ENCODE measurements around the gene NSD1. TPM values are rescaled to one million over a fixed set of nuclear protein-coding genes. Genes with fewer than 3 reads are reported as not detected.
A peak's percentile ranks its signal among the peaks of the same experiment; 100 is the strongest.

The NSD1 gene
- total RNA-seq, 4 donors from 2014 or later, result 25.4 to 32.7 (median 29.0) TPM

DNA sequence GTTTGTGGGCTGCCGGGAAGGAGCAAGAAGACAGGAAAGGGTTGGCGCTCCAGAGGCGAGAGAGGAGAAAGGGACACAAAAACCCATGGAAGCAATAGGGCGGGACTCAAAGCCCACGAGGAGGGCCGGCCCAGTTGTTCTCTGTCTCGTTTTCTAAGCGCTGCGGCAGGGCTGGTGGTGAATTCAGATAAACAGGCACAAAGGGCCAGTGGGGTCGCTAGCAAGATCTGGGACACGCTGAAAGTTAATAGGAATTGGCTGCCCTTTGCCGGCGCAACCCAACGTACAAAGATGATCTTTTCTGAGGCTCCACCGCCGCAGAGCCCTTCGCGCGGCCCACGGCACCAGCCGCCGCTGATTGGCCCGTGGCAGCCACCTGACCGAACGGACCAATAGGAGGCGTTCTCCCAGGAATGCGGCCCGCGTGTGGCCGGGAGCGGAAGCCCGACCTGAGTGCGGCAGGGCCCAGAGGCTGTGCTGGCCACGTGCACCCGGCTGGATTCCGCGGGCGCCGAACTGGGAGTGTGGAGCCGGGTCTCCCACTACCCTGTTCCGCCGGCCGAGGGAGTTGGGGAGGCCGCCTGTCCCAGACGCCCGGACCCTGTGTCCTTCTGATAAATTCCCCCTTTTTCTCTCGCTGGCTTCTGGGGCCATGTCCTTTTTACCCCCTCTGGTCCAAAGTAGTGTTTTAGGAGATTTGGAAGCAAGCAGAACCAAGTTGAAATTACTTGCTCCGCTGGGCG, 16.8 kb upstream of the NSD1 start:
- in situ Hi-C loops (cut with MboI; ENCODE audit: low sequenced_read_pairs in 4 of 4), result loop anchor here in 2 of 4 donors (25.0 kb wide), 2 partner anchors 145 to 455 kb away; no protein-coding TSS in a partner anchor
- TF ChIP-seq, protein P1, sequence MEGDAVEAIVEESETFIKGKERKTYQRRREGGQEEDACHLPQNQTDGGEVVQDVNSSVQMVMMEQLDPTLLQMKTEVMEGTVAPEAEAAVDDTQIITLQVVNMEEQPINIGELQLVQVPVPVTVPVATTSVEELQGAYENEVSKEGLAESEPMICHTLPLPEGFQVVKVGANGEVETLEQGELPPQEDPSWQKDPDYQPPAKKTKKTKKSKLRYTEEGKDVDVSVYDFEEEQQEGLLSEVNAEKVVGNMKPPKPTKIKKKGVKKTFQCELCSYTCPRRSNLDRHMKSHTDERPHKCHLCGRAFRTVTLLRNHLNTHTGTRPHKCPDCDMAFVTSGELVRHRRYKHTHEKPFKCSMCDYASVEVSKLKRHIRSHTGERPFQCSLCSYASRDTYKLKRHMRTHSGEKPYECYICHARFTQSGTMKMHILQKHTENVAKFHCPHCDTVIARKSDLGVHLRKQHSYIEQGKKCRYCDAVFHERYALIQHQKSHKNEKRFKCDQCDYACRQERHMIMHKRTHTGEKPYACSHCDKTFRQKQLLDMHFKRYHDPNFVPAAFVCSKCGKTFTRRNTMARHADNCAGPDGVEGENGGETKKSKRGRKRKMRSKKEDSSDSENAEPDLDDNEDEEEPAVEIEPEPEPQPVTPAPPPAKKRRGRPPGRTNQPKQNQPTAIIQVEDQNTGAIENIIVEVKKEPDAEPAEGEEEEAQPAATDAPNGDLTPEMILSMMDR (IDR thresholded peaks at IDR 0.05 in 4 of 5, conservative IDR thresholded peaks at IDR 0.05 in 1 of 5), result no peak
- TF ChIP-seq POLR2A (IDR thresholded peaks at IDR 0.05), result peak in 1 of 2 donors; percentile 19
- Histone ChIP-seq H3K27ac (peak overlapping the region; percentile 41 to 76 (median 70)), H3K4me3 (peak overlapping the region; percentile 41 to 55 (median 50)), H3K27me3 (no peaks in the 10 kb centered on the region), H3K4me1 (peaks cover 7 to 10% of the 10 kb centered on the region in 2 donors), H3K9me3 (no peaks in the 10 kb centered on the region), H3K36me3 (no peaks in the 10 kb centered on the region)
- DNase-seq (peak; percentile 80 to 86), ATAC-seq (peak; percentile 91 to 93)
- intact Hi-C loops (cut with DNase I; ENCODE audit: low total_unique reads), result loop anchor here (1.0 to 10.0 kb wide), 2 partner anchors 16 to 338 kb away; partner anchors contain the start of gene NSD1

DNA sequence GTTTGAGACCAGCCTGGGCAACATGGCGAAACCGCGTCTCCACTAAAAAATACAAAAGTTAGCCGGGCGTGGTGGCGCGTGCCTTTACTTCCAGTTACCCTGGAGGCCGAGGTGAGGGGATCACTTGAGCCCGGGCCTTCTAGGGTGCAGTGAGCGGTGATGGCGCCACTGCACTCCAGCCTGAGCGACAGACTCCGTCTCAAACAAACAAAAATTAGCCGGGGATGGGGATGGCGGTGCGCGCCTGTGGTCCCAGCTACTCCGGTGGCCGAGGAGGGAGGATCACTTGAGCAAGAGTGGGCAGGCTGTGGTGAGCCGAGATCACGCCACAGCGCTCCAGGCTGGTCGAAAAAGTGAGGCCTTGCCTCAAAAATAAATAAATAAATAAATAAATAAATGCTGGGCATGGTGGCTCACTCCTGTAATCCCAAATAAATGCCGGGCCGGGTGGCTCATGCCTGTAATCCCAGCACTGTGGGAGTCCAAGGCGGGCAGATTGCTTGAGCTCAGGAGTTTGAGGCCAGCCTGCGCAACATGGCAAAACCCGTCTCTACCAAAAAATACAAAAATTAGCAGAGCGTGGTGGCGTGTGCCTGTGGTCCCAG, 16.0 kb upstream of the NSD1 start:
- Histone ChIP-seq H3K4me3 (peak overlapping the region in 1 of 4 donors; percentile 50), H3K4me1 (peaks cover 7 to 10% of the 10 kb centered on the region in 2 donors), H3K9me3 (no peaks in the 10 kb centered on the region), H3K27me3 (no peaks in the 10 kb centered on the region), H3K36me3 (no peaks in the 10 kb centered on the region), H3K27ac (peak overlapping the region in 3 of 4 donors; percentile 64 to 76 (median 75))
- in situ Hi-C loops (cut with MboI; ENCODE audit: low sequenced_read_pairs in 4 of 4) (loop anchor here in 2 of 4 donors (25.0 kb wide), 2 partner anchors 145 to 455 kb away; no protein-coding TSS in a partner anchor), intact Hi-C loops (cut with DNase I; ENCODE audit: low total_unique reads) (loop anchor here (1.0 to 10.0 kb wide), 2 partner anchors 16 to 337 kb away; partner anchors contain the start of gene NSD1)
- ATAC-seq (no peak), DNase-seq (no peak)
- no peak for TF ChIP-seq POLR2A (IDR thresholded peaks at IDR 0.05)
- TF ChIP-seq, protein P1 (IDR thresholded peaks at IDR 0.05 in 4 of 5, conservative IDR thresholded peaks at IDR 0.05 in 1 of 5), result no peak

DNA sequence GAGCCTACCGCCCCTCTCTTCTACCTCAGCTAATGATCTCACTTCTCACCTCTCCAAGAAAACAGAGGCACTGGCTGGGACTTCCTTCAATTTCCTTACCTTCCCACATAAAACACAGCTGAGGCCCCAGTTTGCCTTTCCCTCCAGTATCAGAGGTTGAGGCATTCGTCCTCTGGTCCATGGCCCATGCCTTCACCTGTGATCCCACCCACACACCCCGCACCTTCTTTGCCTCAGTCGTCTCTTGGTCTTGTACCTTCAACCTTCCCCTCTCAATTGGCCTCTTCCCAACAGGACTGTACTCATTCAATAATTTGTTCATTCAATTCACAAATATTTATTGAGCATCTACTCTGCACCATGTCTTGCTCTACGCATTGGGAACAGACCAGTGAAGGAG, 11.0 kb upstream of the NSD1 start:
- DNase-seq (no peak), ATAC-seq (no peak)
- Histone ChIP-seq H3K36me3 (no peaks in the 10 kb centered on the region), H3K4me1 (no peaks in the 10 kb centered on the region), H3K27ac (no peak overlapping the region), H3K4me3 (no peak overlapping the region), H3K27me3 (no peaks in the 10 kb centered on the region), H3K9me3 (no peaks in the 10 kb centered on the region)
- in situ Hi-C loops (cut with MboI; ENCODE audit: low sequenced_read_pairs in 4 of 4) (loop anchor here in 3 of 4 donors (10.0 to 25.0 kb wide), 3 partner anchors 140 to 460 kb away; partner anchors contain the start of genes PRELID1 (in 1 of the 3) and RAB24 (in 1 of the 3)), intact Hi-C loops (cut with DNase I; ENCODE audit: low total_unique reads) (no loop called here)
- TF ChIP-seq, protein P1 (IDR thresholded peaks at IDR 0.05 in 4 of 5, conservative IDR thresholded peaks at IDR 0.05 in 1 of 5), result no peak
- no peak for TF ChIP-seq POLR2A (IDR thresholded peaks at IDR 0.05)

DNA sequence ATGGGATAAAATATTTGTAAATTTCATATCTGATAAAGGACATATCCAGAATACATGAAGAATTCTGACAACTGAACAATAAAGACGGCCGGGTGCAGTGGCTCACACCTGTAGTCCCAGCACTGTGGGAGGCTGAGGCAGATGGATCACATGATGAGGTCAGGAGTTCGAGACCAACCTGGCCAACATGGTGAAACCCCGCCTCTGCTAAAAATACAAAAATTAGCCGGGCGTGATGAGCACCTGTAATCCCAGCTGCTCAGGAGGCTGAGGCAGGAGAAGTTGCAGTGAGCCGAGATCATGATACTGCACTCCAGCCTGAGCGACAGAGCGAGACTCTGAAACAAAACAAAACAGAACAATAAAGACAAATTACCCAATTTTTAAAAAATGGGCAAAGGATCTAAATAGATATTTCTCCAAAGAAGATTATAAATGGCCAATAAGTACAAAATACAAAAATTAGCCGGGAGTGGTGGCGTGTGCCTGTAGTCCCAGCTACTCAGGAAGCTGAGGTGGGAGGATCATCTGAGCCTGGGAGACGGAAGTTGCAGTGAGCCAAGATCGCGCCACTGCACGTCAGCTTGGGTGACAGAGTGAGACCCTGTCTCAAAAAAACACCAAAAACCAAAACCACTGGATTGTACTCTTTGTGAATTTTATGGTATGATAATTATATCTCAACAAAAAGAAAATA, 9.6 kb upstream of the NSD1 start:
- H3K4me3 ChIP-seq, result no peak overlapping the region
- no peak for ATAC-seq
- H3K27ac ChIP-seq, result no peak overlapping the region
- H3K9me3 ChIP-seq, result no peaks in the 10 kb centered on the region
- no peak for DNase-seq
- H3K4me1 ChIP-seq, result no peaks in the 10 kb centered on the region
- in situ Hi-C loops (cut with MboI; ENCODE audit: low sequenced_read_pairs in 4 of 4) (loop anchor here in 3 of 4 donors (10.0 to 25.0 kb wide), 3 partner anchors 138 to 462 kb away; partner anchors contain the start of genes PRELID1 (in 1 of the 3) and RAB24 (in 1 of the 3)), intact Hi-C loops (cut with DNase I; ENCODE audit: low total_unique reads) (no loop called here)
- H3K27me3 ChIP-seq, result no peaks in the 10 kb centered on the region
- no peaks in the 10 kb centered on the region for H3K36me3 ChIP-seq
- TF ChIP-seq, protein P1 (IDR thresholded peaks at IDR 0.05 in 4 of 5, conservative IDR thresholded peaks at IDR 0.05 in 1 of 5), result no peak
- TF ChIP-seq POLR2A (IDR thresholded peaks at IDR 0.05), result no peak

All from gastrocnemius medialis (tissue), 4 donors.